Stimulated activated CD8-positive, alpha-beta memory T cell treated with anti-CD3 and anti-CD28 coated beads, Interleukin-4, amount 100 ng/mL, for 24 hours (primary cell): ENCODE measurements around the gene IER3.
A peak's percentile ranks its signal among the peaks of the same experiment; 100 is the strongest.
"Not testable (repeated sequence)": the region's sequence is repeated elsewhere in the genome, so short reads cannot be mapped to it uniquely, and the experiment has no call there.

Source experiments
- DNase-seq: peaks from one replicate; pipeline ENCODE4 v3.0.0-alpha.2; 2020; ENCODE audit warnings: low read depth

The IER3 gene

GRCh38 chr6:30723843-30724741 lies 20.3 kb downstream of the IER3 start:
- not testable (repeated sequence) for DNase-seq

- DNase-seq = not testable (repeated sequence)
Observed at GRCh38 chr6:30723159-30723842, 21.0 kb downstream of the IER3 start.

GRCh38 chr6:30722280-30723112 lies 21.9 kb downstream of the IER3 start:
- peak; percentile 73 for DNase-seq

- DNase-seq = not testable (repeated sequence)
Observed at GRCh38 chr6:30722025-30722279, 22.4 kb downstream of the IER3 start.

- DNase-seq = peak; percentile 96
Observed at GRCh38 chr6:30721198-30722024, 22.9 kb downstream of the IER3 start.

GRCh38 chr6:30720738-30721197 lies 23.6 kb downstream of the IER3 start:
- DNase-seq = peak; percentile 51

GRCh38 chr6:30719791-30720737 lies 24.3 kb downstream of the IER3 start, which contains the start of gene TUBB:
Gene TUBB (plus strand): TSS chr6:30720352. CDS start chr6:30720507, 155 bp downstream.
- DNase-seq = peak; percentile 92

- DNase-seq = no peak
Observed at GRCh38 chr6:30719356-30719755, 25.0 kb downstream of the IER3 start.

- DNase-seq = not testable (repeated sequence)
Observed at GRCh38 chr6:30717845-30718720, 26.3 kb downstream of the IER3 start.

- DNase-seq = peak; percentile 98
Observed at GRCh38 chr6:30717129-30717844, 27.1 kb downstream of the IER3 start, which contains the start of gene MDC1. Gene MDC1 (minus strand): TSS chr6:30717281. CDS start chr6:30715175, 2,106 bp downstream.

- no peak for DNase-seq
Observed at GRCh38 chr6:30716879-30717128, 27.5 kb downstream of the IER3 start.

- no peak for DNase-seq
Observed at GRCh38 chr6:30714263-30714662, 30.1 kb downstream of the IER3 start.

GRCh38 chr6:30712441-30712945 lies 31.9 kb downstream of the IER3 start:
- DNase-seq = no peak

GRCh38 chr6:30711758-30712380 lies 32.5 kb downstream of the IER3 start:
- no peak for DNase-seq

GRCh38 chr6:30709101-30709868 lies 35.1 kb downstream of the IER3 start:
- DNase-seq = no peak

- no peak for DNase-seq
Observed at GRCh38 chr6:30707281-30707850, 37.0 kb downstream of the IER3 start.

GRCh38 chr6:30705620-30706019 lies 38.7 kb downstream of the IER3 start:
- no peak for DNase-seq
